CD4-positive, alpha-beta T cell treated with Interferon alpha-2 for 1 hour (primary cell): Measurements from ENCODE around the gene PPP1R2.

Experiments used
- DNase-seq, 2 donors: peaks; one replicate each; pipeline ENCODE4 v3.0.0-alpha.2; 2020 to 2022

The PPP1R2 gene

GRCh38 chr3:195563317-195563716 lies 20.2 kb upstream of the PPP1R2 start:
- no peak for DNase-seq

GRCh38 chr3:195559723-195560409 lies 16.7 kb upstream of the PPP1R2 start:
- no peak for DNase-seq

DNA sequence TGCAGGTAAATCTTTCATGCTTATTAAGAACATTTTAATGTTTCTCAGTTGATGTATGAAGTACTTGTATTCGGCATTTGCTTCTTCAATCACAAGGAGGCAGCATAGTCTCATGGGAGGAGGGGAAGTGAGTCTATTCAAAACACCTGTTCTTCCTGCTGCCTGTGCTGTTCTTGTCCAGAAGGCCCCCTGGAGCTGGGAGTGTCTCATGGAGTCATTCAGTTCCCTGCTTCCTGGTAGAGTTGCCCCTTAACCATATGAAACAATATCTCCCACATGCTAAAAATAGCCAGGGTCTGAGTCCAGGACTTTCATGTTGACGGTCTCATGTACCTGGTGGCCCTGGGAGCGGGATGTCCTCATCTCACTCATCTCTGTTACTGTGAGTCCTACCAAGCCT lies 15.5 kb upstream of the PPP1R2 start:
- peak; percentile 46 to 73 for DNase-seq

GRCh38 chr3:195557322-195557721 lies 14.2 kb upstream of the PPP1R2 start:
- no peak for DNase-seq

- no peak for DNase-seq
Measured at GRCh38 chr3:195556390-195556789, 13.3 kb upstream of the PPP1R2 start.

DNA sequence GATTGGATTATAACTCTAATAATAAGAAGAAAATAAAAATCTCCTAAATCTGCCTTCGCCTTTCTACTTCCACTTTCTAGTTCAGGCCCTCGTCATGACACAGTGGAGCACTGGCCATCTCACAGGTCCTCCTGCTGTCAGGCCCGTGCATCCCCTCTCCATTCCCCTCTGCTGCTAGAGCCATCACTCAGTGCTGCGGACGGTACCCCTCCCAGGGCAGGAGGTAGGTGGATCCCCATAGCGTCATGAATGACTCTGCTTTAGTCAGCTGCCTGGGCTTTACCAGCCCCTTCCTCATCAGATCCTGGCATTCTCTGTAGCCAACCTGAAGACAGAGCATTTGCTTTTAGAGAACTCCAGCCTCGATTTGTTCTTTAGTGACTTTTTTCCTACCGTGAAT lies 12.0 kb upstream of the PPP1R2 start:
- no peak for DNase-seq

GRCh38 chr3:195554458-195554857 lies 11.3 kb upstream of the PPP1R2 start:
- DNase-seq = no peak

GRCh38 chr3:195553268-195553667 lies 10.1 kb upstream of the PPP1R2 start:
- no peak for DNase-seq

- DNase-seq = no peak
Measured at GRCh38 chr3:195551381-195551978, 8.4 kb upstream of the PPP1R2 start.

DNA sequence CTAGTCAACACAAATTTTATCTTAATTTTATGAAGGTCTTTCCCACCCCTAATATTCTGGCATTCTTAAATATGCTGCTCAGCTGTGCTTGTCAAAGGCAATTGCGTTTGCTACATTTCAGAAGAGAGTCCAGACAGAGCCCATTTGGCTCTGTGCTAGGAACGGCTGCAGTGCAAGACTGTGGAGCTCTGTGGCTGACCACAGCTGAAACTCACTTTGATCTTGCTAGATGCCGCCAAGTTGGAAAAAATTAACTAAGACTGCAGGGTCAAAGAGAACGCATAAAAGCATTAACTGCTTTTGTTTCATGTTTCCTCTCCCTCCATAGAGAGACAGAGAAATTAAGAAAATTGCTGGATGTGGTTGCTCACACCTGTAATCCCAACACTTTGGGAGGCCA lies 7.6 kb upstream of the PPP1R2 start:
- peak in 1 of 2 donors; percentile 40 for DNase-seq

GRCh38 chr3:195549931-195550519 lies 6.9 kb upstream of the PPP1R2 start:
- peak; percentile 77 to 86 for DNase-seq

DNA sequence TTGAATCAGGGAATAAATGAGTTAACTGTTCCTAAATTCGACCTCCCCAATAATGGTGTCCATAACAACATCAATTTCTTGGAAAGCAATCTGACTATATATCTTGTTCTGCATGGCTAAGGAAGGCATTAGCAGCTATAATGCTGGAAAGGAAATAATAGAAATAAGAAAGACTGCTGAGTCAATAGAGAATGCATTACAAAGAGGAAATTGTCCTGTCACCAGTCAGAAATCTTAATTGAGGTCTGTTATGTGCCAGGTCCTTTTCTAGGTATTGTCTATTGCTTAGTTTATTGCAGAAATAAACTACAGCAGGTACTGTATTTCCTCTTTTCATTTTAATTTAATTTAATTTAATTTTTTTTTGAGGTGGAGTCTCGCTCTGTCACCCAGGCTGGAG lies 5.9 kb upstream of the PPP1R2 start:
- peak in 1 of 2 donors; percentile 42 for DNase-seq

GRCh38 chr3:195548501-195548900 lies 5.4 kb upstream of the PPP1R2 start:
- no peak for DNase-seq

- DNase-seq = no peak
Measured at GRCh38 chr3:195548006-195548405, 4.9 kb upstream of the PPP1R2 start.

DNA sequence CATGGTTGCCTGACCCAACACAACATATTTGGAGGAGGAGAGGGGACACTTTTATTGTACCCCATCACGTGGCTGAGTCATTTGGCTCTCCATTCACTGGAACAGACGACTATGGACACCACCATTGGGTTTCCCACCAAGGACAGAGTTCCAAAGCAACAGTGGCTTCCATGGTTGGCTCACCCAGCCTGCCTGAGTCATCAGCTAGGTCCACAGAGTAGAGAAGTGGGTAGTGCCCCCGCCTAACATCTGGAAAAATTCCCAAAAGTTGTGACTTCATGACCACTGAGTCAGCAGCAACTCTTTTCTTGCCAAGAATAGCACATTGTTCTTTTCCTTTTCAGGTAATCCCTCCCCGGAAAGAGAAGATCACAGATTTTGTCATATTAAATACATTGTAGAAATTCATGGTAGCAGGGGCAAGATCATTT lies 3.0 kb upstream of the PPP1R2 start:
- DNase-seq = no peak

GRCh38 chr3:195544634-195545033 lies 1.5 kb upstream of the PPP1R2 start:
- DNase-seq = no peak

DNA sequence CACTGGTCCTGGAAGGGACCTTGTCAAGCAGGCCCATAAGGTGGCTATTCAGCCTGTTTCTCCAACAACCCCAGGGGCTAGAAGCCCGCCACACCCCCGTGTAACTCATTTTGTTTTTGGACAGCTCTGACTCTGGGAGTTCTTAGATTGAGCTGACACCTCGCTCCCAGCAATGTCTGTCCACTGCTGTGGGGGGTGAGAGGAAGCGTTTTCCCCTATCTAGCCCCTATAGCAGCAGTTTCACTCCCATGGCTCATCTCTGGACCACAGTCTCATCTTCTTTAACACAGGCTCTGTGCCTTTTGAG lies 1.1 kb upstream of the PPP1R2 start:
- DNase-seq = no peak

DNA sequence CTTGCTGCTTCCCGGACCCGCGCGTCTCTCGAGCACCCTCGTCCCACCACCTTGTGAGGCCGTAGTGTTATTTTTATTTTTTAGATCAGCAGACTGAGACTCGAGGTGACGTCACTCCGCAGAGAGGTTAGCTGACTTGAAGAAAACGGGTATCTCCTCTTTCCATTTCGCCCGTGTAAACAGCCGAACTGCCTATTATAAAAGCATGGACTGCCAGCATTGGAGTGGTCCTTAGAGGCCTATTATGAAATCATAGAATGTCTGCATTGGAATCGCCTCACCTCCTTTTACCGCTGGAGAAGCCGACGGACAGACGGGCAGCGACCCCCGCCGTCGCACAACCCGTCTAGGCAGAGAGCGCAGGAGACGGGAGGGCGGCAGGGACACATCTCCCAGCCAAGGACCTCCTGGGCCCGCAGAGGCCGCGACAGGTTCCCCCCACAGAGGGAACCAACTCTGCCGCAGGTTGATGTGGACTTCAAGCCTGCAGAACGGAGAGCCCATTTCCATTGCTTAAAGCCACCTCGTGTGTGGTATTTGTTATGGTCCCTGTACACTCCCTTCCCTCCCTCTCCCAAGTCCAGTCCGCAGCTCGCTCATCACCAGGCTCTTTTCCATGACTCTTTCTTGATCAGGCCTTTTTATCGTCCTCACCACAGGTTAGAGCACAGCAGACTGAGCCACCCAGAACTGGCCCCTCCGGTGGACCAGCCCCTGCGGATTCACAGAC lies 540 bp upstream of the PPP1R2 start:
- no peak for DNase-seq

- DNase-seq = no peak
Measured at GRCh38 chr3:195542316-195542697, 818 bp downstream of the PPP1R2 start.

- DNase-seq = no peak
Measured at GRCh38 chr3:195540511-195540910, 2.6 kb downstream of the PPP1R2 start.

DNA sequence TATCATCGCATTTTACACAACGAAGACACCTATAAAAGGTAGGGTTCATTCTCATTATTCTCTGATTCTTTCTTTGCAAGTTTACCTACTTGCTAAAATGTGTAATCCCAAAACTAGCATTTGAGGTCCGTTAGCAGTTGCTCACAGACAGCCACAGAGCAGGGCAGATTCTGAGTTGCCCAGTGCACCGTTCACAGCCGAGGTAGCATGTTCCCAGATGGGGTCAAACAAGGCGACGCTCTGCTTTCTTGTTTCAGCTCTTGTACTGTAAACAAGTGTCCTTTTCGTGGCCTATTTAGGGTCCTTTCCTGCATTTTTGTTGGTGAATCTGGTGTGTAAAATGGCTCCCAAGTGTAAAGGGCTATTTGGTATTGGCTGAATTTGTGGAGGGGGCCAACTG lies 3.1 kb downstream of the PPP1R2 start:
- DNase-seq = no peak

GRCh38 chr3:195539479-195539878 lies 3.6 kb downstream of the PPP1R2 start:
- no peak for DNase-seq

GRCh38 chr3:195537995-195538394 lies 5.1 kb downstream of the PPP1R2 start:
- peak; percentile 49 to 66 for DNase-seq

GRCh38 chr3:195535293-195535692 lies 7.8 kb downstream of the PPP1R2 start:
- DNase-seq = no peak
